Measurements from ENCODE around the gene ST6GALNAC3. TPM values are rescaled to one million over a fixed set of nuclear protein-coding genes. Genes with fewer than 3 reads are reported as not detected.

The ST6GALNAC3 gene
- 0.73 and 0.99 TPM in 2 replicates for total RNA-seq

GRCh38 chr1:76074321-76075187, at the start of gene ST6GALNAC3:
ST6GALNAC3 (plus strand) TSS chr1:76074746.

Other genes with a start within 250 kb of the ST6GALNAC3 start
- gene ASB17, start 142.3 kb upstream of the ST6GALNAC3 start, total RNA-seq = not detected in 2 replicates

Measured in smooth muscle cell of trachea (primary cell).